Uterus (tissue), 4 donors: Measurements from ENCODE around the gene FAM107A. TPM values are rescaled to one million over a fixed set of nuclear protein-coding genes. Genes with fewer than 3 reads are reported as not detected.

Experiments used
- DNase-seq, 2 donors: peaks; one replicate each; pipeline ENCODE4 v3.0.0-alpha.2; 2019 to 2020
- H3K27ac ChIP-seq, 2 donors: fragments of 200-600 bp; sonication (generic); 1 replicate in 1 of 2; 2 replicates in 1 of 2; pipeline ENCODE4 v1.5.1; 2016 to 2018
- H3K27me3 ChIP-seq, 2 donors: fragments of 200-600 bp; sonication (generic); one replicate each; pipeline ENCODE4 v1.5.1; 2018 to 2019; ENCODE audit warnings: control low read depth in 1 of 2
- H3K36me3 ChIP-seq, 2 donors: fragments of 200-600 bp; sonication (generic); one replicate each; pipeline ENCODE4 v1.5.1; 2019; ENCODE audit warnings: control low read depth in 1 of 2
- H3K4me1 ChIP-seq, 2 donors: fragments of 200-600 bp; sonication (generic); one replicate each; pipeline ENCODE4 v1.5.1; 2018 to 2019; ENCODE audit warnings: control low read depth in 1 of 2
- H3K4me3 ChIP-seq, 2 donors: fragments of 200-600 bp; sonication (generic); 1 replicate in 1 of 2; 2 replicates in 1 of 2; pipeline ENCODE4 v1.5.1; 2018 to 2019; ENCODE audit warnings: mild to moderate bottlenecking in 1 of 2
- H3K9me3 ChIP-seq, 2 donors: fragments of 200-600 bp; sonication (generic); one replicate each; pipeline ENCODE4 v1.5.1; 2019; ENCODE audit warnings: control low read depth in 1 of 2
- CTCF ChIP-seq, 4 experiments: fragments of 200-600 bp in 2 of 4; fragments of 450-650 bp in 2 of 4; sonication (generic) in 2 of 4; IDR thresholded peaks; one replicate each; pipeline ENCODE4 v1.5.1; 2016 to 2019; ENCODE audit warnings: antibody characterized with exemption in 4 of 4, mild to moderate bottlenecking in 2 of 4, moderate library complexity in 1 of 4
- POLR2A ChIP-seq, 2 donors: fragments of 450-650 bp; IDR thresholded peaks; one replicate each; pipeline ENCODE4 v1.6.1; 2016; ENCODE audit warnings: antibody characterized with exemption in 2 of 2, mild to moderate bottlenecking in 1 of 2, moderate library complexity in 1 of 2
- intact Hi-C: fragments of 100-400 bp; cut with DNase I; formaldehyde crosslinking; loops from one replicate; pipeline ENCODE4 v1.15.1; 2023; ENCODE audit warnings: low total_unique reads
- total RNA-seq, 4 donors: library from RNA; depleted of rRNA in 3 of 4; stranded (reverse); fragments of >200 nt in 3 of 4; gene quantifications; one replicate each; pipeline versions ENCODE4 v1.1.0 to v1.2.4, GENCODE V29; 2014 to 2023
- donor health status: DM: yes; HTN: yes; CAD: no.

The FAM107A gene
- total RNA-seq, 4 donors from 2014 or later = 16.2 to 140 (median 61.2) TPM

GRCh38 chr3:58521917-58522631, 55.1 kb downstream of the FAM107A start:
- Histone ChIP-seq H3K4me1 (no peaks in the 10 kb centered on the region), H3K9me3 (no peaks in the 10 kb centered on the region), H3K36me3 (no peaks in the 10 kb centered on the region), H3K27me3 (no peaks in the 10 kb centered on the region), H3K4me3 (no peak overlapping the region), H3K27ac (no peak overlapping the region)
- intact Hi-C loops = no loop called here
- no peak for DNase-seq
- TF ChIP-seq CTCF (IDR thresholded peaks at IDR 0.05) = no peak
- TF ChIP-seq POLR2A (IDR thresholded peaks at IDR 0.05) = no peak

GRCh38 chr3:58521336-58521670, 55.9 kb downstream of the FAM107A start:
- DNase-seq = no peak
- Histone ChIP-seq H3K4me3 (no peak overlapping the region), H3K9me3 (no peaks in the 10 kb centered on the region), H3K36me3 (no peaks in the 10 kb centered on the region), H3K4me1 (no peaks in the 10 kb centered on the region), H3K27ac (no peak overlapping the region), H3K27me3 (no peaks in the 10 kb centered on the region)
- intact Hi-C loops = no loop called here
- TF ChIP-seq POLR2A (IDR thresholded peaks at IDR 0.05) (no peak), CTCF (IDR thresholded peaks at IDR 0.05) (no peak)

- no peaks in the 10 kb centered on the region for H3K27me3 ChIP-seq
- TF ChIP-seq POLR2A (IDR thresholded peaks at IDR 0.05) (no peak), CTCF (IDR thresholded peaks at IDR 0.05) (no peak)
- H3K27ac ChIP-seq = no peak overlapping the region
- DNase-seq = no peak
- H3K4me1 ChIP-seq = no peaks in the 10 kb centered on the region
- no peak overlapping the region for H3K4me3 ChIP-seq
- intact Hi-C loops = no loop called here
- no peaks in the 10 kb centered on the region for H3K36me3 ChIP-seq
- H3K9me3 ChIP-seq = no peaks in the 10 kb centered on the region
Measured at GRCh38 chr3:58520403-58521335, 56.5 kb downstream of the FAM107A start.

- Histone ChIP-seq H3K27me3 (no peaks in the 10 kb centered on the region), H3K9me3 (no peaks in the 10 kb centered on the region), H3K4me1 (no peaks in the 10 kb centered on the region), H3K27ac (no peak overlapping the region), H3K4me3 (no peak overlapping the region), H3K36me3 (no peaks in the 10 kb centered on the region)
- no peak for TF ChIP-seq POLR2A (IDR thresholded peaks at IDR 0.05)
- TF ChIP-seq CTCF (IDR thresholded peaks at IDR 0.05) = no peak
- intact Hi-C loops = no loop called here
- DNase-seq = no peak
Measured at GRCh38 chr3:58519668-58520402, 57.4 kb downstream of the FAM107A start.
